Measurements from ENCODE around the gene RTP3.
"Not testable (repeated sequence)": the region's sequence is repeated elsewhere in the genome, so short reads cannot be mapped to it uniquely, and the experiment has no call there.

The RTP3 gene

DNA sequence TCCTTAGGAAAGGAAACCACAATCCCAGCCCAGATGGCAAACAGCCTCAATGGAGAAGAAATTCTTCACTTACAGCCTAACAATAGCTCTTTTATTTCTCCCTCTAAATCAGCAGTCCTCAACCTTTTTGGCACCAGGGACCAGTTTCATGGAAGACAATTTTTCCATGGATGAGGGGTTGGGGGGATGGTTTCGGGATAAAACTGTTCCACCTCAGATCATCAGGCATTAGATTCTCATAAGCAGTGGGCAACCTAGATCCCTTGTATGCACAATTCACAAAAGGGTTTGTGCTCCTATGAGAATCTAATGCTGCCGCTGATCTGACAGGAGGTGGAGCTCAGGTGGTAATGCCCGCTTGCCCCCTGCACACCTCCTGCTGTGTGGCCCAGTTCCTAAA is 50.8 kb downstream of the RTP3 start:
- not testable (repeated sequence) for DNase-seq

DNA sequence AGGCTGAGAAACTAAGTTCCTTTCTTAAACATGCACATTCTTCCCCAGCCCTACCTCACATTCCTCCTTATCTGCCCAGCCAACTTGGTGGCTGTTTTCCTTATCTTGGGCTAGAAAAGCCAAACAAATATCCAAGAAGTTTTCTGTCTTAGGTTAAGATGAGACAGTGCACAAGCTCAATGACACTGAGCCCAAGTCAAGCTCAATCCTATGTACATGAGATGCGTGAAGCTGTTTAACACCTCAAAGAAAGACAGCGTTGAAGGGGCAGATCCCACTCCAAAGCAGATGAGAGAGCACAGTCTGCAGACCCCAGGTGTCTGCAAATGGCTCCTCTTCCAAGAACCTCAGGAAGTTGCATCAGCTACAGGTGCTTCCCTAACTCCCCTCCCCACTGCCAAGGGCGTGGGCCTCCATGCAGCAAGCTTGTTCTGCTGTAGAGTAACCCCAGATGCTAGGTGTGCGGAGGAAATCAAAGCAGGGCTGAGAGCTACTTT is 51.7 kb downstream of the RTP3 start:
- no peak for DNase-seq

DNA sequence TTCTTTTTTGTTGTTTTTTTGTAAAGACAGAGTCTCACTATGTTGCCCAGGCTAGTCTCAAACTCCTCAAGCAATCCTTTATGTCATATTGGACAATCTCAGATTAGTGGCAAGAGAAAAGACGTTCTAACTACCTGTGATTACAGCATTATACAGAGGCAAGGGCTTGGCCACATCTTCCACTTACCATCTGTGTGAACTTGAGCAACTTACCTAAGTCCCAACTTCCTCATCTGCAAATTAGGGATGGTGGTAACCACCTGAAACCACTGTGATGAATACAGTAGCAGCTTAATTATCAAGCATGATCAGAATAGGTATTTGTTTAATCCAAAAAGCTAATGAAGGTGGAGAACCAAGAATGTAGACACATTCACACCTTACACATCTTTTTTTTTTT is 52.2 kb downstream of the RTP3 start:
- DNase-seq: no peak
